ENCODE measurements around the gene CCDC88C.

DNA sequence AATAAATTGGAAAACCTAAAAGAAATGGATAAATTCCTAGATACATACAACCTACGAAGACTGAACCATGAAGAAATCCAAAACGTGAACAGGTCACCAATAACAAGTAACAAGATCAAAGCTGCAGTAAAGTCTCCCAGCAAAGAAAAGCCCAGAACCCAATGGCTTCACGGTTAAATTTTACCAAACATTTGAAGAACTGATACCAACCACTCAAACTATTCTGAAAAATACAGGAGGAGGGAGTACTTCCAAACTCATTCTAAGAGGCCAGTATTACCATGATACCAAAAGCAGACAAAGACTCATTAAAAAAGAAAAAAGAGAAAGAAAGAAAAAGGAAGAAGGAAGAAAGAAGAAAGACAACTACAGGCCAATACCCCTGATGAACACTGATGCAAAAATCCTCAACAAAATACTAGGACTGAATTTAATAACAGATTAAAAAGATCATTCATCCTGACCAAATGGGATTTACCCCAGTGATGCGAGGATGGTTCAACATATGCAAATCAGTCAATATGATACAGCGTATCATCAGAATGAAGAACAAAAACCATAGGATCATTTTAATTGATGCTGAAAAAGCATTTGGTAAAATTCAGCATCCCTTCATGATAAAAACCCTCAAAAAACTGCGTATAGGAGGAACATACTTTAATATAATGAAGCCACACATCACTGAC, 26.9 kb upstream of the CCDC88C start:
- TF ChIP-seq, protein P1, sequence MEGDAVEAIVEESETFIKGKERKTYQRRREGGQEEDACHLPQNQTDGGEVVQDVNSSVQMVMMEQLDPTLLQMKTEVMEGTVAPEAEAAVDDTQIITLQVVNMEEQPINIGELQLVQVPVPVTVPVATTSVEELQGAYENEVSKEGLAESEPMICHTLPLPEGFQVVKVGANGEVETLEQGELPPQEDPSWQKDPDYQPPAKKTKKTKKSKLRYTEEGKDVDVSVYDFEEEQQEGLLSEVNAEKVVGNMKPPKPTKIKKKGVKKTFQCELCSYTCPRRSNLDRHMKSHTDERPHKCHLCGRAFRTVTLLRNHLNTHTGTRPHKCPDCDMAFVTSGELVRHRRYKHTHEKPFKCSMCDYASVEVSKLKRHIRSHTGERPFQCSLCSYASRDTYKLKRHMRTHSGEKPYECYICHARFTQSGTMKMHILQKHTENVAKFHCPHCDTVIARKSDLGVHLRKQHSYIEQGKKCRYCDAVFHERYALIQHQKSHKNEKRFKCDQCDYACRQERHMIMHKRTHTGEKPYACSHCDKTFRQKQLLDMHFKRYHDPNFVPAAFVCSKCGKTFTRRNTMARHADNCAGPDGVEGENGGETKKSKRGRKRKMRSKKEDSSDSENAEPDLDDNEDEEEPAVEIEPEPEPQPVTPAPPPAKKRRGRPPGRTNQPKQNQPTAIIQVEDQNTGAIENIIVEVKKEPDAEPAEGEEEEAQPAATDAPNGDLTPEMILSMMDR (IDR thresholded peaks at IDR 0.05; ENCODE audit: low read depth, low read length): no peak
- TF ChIP-seq EZH2phosphoT487 (IDR thresholded peaks at IDR 0.05; ENCODE audit: low read depth): no peak

All from OCI-LY3 (cell line).